ENCODE data around the gene ZNF730. TPM values are rescaled to one million over a fixed set of nuclear protein-coding genes. Genes with fewer than 3 reads are reported as not detected.
"Not testable (repeated sequence)": the region's sequence is repeated elsewhere in the genome, so short reads cannot be mapped to it uniquely, and the experiment has no call there.

The ZNF730 gene
- total and polyA plus RNA-seq, 5 donors from 2014 or later, result 0.17 to 0.52 (median 0.17) TPM; not detected in 2

DNA sequence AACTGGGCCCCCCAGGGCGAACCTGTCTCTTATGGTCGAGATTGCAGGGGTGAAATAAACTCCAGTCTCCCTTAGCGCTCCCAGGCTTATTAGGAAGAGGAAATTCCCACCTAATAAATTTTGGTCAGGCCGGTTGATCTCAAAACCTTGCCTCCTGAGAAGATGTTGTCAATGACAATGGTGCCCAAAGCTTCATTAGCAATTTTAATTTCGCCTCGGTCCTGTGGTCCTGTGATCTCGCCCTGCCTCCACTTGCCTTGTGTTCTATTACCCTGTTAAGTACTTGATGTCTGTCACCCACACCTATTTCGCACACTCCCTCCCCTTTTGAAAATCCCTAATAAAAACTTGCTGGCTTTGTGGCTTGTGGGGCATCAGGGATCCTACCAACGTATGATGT is 51.5 kb downstream of the ZNF730 start:
- not testable (repeated sequence) for H3K27ac ChIP-seq (ENCODE audit: insufficient read depth, low read length, poor library complexity, severe bottlenecking); H3K9me3 ChIP-seq (ENCODE audit: control insufficient read depth in 2 of 2, low read length in 2 of 2); H3K36me3 ChIP-seq (ENCODE audit: control insufficient read depth, insufficient read depth, low read length); H3K27me3 ChIP-seq (ENCODE audit: control insufficient read depth, insufficient read depth, low read length); H3K4me1 ChIP-seq (ENCODE audit: control insufficient read depth, insufficient read depth, low read length, poor library complexity, severe bottlenecking); H3K36me3 Mint-ChIP-seq; H3K4me3 Mint-ChIP-seq; H3K4me3 ChIP-seq (ENCODE audit: low read depth, low read length); H3K27ac Mint-ChIP-seq; DNase-seq; ATAC-seq (ENCODE audit: low read depth in 2 of 2); H3K4me1 Mint-ChIP-seq; H3K27me3 Mint-ChIP-seq
- H3K9me3 Mint-ChIP-seq, result peaks cover 0 to 19% (median 5%) of the 10 kb centered on the region in 7 donors

DNA sequence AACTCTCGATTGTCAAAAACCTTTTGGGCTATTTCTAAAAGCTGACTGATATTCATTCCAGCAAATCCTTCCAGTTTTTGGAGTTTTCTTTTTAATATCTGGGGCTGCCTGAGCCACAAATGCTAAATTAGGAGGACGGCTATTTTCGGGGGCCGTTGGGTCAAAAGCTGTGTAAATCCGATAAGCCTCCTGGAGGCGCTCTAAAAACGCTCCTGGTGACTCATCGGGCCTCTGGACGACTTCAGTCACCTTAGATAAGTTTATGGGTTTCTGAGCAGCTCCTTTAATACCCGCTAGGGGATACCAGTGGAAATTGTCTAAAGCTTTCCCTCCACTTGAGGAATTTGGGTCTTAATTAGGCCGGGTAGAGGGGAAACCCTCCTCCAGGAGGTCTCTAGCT is 66.4 kb downstream of the ZNF730 start:
- H3K36me3 Mint-ChIP-seq, result no peaks in the 10 kb centered on the region
- no peak overlapping the region for H3K4me3 ChIP-seq (ENCODE audit: low read depth, low read length)
- no peaks in the 10 kb centered on the region for H3K36me3 ChIP-seq (ENCODE audit: control insufficient read depth, insufficient read depth, low read length)
- no peaks in the 10 kb centered on the region for H3K27me3 ChIP-seq (ENCODE audit: control insufficient read depth, insufficient read depth, low read length)
- ATAC-seq (ENCODE audit: low read depth in 2 of 2) (no peak), DNase-seq (no peak)
- no peaks in the 10 kb centered on the region for H3K27me3 Mint-ChIP-seq
- no peak overlapping the region for H3K4me3 Mint-ChIP-seq
- H3K4me1 ChIP-seq (ENCODE audit: control insufficient read depth, insufficient read depth, low read length, poor library complexity, severe bottlenecking), result no peaks in the 10 kb centered on the region
- no peaks in the 10 kb centered on the region for H3K4me1 Mint-ChIP-seq
- peaks cover 2 to 36% (median 11%) of the 10 kb centered on the region in 7 donors for H3K9me3 Mint-ChIP-seq
- no peak overlapping the region for H3K27ac ChIP-seq (ENCODE audit: insufficient read depth, low read length, poor library complexity, severe bottlenecking)
- H3K9me3 ChIP-seq (ENCODE audit: control insufficient read depth in 2 of 2, low read length in 2 of 2), result peaks cover 8 to 23% of the 10 kb centered on the region in 2 experiments
- H3K27ac Mint-ChIP-seq, result no peak overlapping the region

DNA sequence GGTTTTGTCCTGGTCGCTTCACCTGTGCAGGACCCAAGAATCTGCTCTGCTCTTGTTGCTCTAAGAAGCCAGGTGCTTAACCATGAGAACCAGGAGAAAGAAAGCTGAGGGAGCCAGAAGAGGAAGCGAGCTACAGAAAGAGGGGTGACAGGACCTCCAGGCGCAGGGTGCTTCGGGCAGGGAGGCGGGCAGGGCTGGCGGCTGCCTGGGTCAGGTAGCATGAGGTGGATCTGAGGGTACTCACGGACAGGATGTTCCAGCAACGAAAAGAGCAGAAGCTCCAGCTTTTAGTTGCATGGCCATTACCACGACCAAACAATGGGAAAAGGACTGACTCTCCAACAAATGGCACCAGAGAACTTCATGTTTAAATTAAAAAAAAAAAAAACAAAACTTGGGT is 73.5 kb downstream of the ZNF730 start:
- Histone ChIP-seq H3K36me3 (ENCODE audit: control insufficient read depth, insufficient read depth, low read length) (no peaks in the 10 kb centered on the region), H3K27me3 (ENCODE audit: control insufficient read depth, insufficient read depth, low read length) (no peaks in the 10 kb centered on the region), H3K4me3 (ENCODE audit: low read depth, low read length) (no peak overlapping the region), H3K9me3 (ENCODE audit: control insufficient read depth in 2 of 2, low read length in 2 of 2) (peaks cover 0 to 9% of the 10 kb centered on the region in 2 experiments), H3K27ac (ENCODE audit: insufficient read depth, low read length, poor library complexity, severe bottlenecking) (no peak overlapping the region), H3K4me1 (ENCODE audit: control insufficient read depth, insufficient read depth, low read length, poor library complexity, severe bottlenecking) (no peaks in the 10 kb centered on the region)
- Mint-ChIP-seq H3K27ac (no peak overlapping the region), H3K9me3 (peaks cover 3 to 33% (median 8%) of the 10 kb centered on the region in 7 donors), H3K36me3 (no peaks in the 10 kb centered on the region), H3K4me1 (no peaks in the 10 kb centered on the region), H3K4me3 (no peak overlapping the region), H3K27me3 (no peaks in the 10 kb centered on the region)
- ATAC-seq (ENCODE audit: low read depth in 2 of 2) (no peak), DNase-seq (no peak)

Other genes with a start within 250 kb of the ZNF730 start
- gene ZNF728, start 113.8 kb upstream of the ZNF730 start, total RNA-seq, result not detected
- not detected for gene ZNF728, start 113.8 kb upstream of the ZNF730 start, polyA plus RNA-seq
- 3.7 TPM for gene ZNF724, start 133.4 kb downstream of the ZNF730 start, total RNA-seq
- gene ZNF724, start 133.4 kb downstream of the ZNF730 start, polyA plus RNA-seq, result 1 to 10 TPM; 1.8 to 2.4 (median 1.9) TPM